GM13976 (cell line): ENCODE data around the gene CTAGE9.
"Not testable (repeated sequence)": the region's sequence is repeated elsewhere in the genome, so short reads cannot be mapped to it uniquely, and the experiment has no call there.

Experiments used
- DNase-seq: peaks from one replicate; pipeline ENCODE4 v3.0.0; 2012; ENCODE audit warnings: low spot score
- in situ Hi-C: fragments of 300-500 bp; cut with MboI; formaldehyde crosslinking; loops from one replicate; pipeline ENCODE4 v1.12.0; 2022; ENCODE audit warnings: low sequenced_read_pairs, mixed read lengths, inconsistent platforms; ENCODE audit not compliant: unreplicated experiment
- TF ChIP-seq, protein P1 (sequence below): IDR thresholded peaks from 2 replicates; pipeline ENCODE4 v1.5.1; 2012; ENCODE audit warnings: borderline replicate concordance, mild to moderate bottlenecking; ENCODE audit not compliant: insufficient read depth; ENCODE audit errors: extremely low read depth, missing control alignments, control extremely low read depth

The CTAGE9 gene

DNA sequence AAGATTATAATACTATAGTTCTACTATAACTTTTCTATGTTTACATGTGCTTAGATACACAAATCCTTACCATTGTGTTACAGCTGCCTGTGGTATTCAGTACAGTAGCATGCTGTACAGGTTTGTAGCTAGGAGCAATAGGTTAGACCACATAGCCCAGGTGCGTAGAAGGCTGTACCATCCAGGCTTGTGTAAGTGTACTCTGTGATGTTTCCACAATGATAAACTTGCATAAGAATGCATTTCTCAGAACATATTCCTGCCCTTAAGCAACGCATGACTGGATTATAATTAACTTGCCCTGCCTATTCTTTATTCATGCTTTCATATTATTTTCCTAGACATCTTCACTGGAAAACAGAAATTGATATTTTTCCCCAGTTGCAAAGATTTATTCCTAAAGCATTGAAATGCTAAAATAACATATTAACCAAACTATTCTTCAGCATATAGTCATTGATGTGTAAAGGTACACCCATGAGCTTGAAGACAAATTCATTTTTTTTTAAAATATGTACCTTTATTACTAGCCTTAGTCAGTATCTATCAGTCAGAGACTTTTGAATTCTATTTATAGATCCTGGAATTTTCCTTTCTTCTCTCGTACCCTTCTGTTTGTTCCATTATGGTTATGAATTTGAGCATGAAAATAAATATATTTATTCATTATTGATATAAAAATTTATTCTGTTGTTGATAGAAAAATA lies 7.2 kb upstream of the CTAGE9 start:
- DNase-seq: no peak
- TF ChIP-seq, protein P1, sequence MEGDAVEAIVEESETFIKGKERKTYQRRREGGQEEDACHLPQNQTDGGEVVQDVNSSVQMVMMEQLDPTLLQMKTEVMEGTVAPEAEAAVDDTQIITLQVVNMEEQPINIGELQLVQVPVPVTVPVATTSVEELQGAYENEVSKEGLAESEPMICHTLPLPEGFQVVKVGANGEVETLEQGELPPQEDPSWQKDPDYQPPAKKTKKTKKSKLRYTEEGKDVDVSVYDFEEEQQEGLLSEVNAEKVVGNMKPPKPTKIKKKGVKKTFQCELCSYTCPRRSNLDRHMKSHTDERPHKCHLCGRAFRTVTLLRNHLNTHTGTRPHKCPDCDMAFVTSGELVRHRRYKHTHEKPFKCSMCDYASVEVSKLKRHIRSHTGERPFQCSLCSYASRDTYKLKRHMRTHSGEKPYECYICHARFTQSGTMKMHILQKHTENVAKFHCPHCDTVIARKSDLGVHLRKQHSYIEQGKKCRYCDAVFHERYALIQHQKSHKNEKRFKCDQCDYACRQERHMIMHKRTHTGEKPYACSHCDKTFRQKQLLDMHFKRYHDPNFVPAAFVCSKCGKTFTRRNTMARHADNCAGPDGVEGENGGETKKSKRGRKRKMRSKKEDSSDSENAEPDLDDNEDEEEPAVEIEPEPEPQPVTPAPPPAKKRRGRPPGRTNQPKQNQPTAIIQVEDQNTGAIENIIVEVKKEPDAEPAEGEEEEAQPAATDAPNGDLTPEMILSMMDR: no peak
- in situ Hi-C loops: no loop called here

DNA sequence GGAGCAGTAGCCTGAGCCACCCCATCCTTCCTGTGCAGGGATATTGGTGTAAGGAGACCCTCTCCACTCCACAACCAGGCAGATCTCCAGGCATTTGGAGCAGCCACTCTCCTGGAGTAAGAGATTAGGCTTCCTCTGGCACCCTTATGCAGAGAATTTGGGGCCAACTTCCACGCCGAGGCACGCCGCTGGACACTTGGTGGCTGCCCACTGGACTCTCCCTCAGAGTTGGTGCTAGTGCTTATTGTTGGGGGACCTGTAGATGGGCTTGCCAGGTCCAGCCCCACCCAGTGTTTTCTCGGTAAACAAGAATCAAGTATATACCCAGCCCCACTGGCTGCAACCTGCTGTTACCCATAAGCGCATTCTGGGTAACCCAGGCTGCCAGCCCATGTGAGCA lies 4.8 kb upstream of the CTAGE9 start:
- in situ Hi-C loops, DNase-seq: not testable (repeated sequence)

DNA sequence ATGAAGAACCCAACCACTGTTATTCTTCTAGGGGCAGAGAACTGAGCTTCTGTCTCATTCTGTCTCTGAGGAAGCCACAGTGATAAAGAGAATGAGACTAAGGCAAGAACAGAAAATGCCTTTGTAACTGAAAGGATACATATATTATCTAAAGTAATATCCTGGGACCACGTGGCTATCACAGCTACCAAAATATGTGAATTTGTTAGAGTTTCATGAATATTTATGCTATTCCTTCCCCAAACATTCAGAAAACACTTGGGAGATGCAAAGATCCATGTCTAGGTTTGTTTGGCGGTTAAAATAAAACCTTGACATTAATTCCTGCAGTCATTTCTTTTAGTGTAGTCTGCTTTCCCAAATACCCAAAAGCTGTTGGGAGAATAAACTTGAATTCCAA lies 6.9 kb downstream of the CTAGE9 start:
- DNase-seq, in situ Hi-C loops: not testable (repeated sequence)

DNA sequence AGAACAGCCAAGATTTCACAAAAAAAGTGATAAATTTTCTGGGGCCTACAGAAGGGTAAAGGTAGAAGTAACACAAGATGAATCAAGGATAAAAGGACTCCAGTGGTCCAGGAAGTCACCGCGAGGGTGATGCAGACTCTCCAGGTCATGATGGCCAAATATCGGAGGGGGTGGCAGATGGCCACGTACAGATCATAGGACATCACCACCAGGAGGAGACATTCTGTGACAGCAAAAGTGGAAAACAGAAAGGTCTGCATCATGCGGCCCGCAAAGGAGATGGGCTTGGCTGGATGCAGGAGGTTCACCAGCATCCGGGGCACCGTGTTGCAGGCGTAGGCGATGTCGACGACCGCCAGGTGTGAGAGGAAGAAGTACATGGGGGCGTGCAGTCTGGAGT lies 10.0 kb downstream of the CTAGE9 start:
- in situ Hi-C loops, DNase-seq: not testable (repeated sequence)

DNA sequence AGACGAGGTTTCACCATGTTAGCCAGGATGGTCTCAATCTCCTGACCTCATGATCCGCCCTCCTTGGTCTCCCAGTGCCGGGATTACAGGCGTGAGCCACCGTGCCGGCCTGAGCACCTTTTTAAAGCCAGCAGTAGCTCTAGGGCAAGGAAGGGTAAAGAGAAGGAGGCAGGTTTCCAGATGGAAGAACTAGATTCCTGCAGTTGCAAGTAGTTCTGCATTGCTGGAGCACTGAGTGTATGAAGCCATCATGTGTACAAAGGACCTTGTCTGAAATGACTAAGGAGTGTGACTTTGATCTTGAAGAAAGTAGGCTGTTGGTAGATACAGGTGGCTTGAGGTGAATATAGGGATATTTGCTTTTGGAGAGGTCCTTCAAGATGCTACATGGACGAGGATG lies 13.9 kb downstream of the CTAGE9 start:
- no peak for DNase-seq
- TF ChIP-seq, protein P1: no peak
- in situ Hi-C loops: no loop called here

DNA sequence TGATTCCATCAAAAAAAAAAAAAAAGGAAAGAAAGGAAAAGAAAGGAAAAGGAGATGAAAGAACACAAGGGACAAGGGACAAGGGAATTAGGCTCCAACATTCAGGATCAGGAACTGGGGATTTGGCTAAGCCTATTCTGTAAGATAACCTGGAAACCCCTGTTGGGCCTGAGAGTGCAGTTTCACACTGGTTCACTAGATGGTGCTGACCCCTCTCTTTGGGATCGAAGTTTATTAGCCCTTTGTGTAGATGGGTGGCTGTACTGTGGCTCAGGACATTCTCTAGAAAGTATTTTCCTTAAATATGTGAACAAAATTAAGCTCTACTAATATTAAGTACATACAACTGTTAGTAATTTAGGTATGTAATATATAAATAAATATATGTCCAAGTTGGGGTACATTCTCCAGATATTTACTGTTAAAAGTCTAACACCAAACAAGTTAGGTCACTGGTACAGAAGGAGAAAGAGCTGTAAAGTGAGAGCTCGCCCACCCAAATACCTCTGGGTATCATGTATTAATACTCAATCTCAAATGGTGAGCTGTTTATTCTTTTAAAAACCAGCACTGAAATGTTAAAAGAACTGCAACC lies 15.9 kb downstream of the CTAGE9 start:
- DNase-seq: peak; percentile 68
- TF ChIP-seq, protein P1: peak; percentile 28
- in situ Hi-C loops: no loop called here

DNA sequence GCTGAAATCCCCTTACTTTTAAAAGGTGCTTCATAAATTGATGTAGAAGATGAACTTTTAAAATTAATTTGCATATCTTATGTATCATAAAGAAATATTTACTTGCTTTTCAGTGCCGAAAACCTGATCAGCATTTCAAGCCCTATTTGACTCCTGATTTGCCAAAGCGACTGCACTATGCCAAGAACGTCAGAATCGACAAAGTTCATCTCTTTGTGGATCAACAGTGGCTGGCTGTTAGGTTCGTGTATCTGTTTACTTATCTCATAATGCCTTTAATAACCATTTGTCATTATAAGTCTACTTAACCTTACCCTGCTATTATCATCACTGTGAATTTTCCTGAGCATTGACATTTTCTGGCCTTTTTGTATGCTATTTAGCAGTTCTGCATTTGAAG lies 17.4 kb downstream of the CTAGE9 start:
- TF ChIP-seq, protein P1: no peak
- in situ Hi-C loops: no loop called here
- DNase-seq: no peak

DNA sequence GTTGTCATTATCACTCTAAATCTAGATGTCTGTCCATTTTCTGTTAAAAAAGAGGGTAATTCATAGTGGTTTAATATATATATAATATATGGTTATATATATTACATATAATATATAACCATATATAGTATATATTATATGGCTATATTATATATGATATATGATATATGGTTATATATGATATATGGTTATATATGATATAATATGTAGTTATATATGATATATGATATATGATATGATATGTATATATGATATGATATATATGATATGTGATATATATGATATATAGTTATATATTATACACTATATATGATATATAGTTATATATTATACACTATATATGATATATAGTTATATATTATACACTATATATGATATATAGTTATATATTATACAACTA lies 18.2 kb downstream of the CTAGE9 start:
- DNase-seq: no peak
- TF ChIP-seq, protein P1: no peak
- in situ Hi-C loops: no loop called here
